Measurements from ENCODE around the gene BTBD19.

- TF ChIP-seq ZNF274 (IDR thresholded peaks at IDR 0.05; ENCODE audit: low read depth, low read length) (no peak), YY1 (IDR thresholded peaks at IDR 0.05; ENCODE audit: insufficient read depth, insufficient read length) (no peak)
These were observed 46.6 kb downstream of the BTBD19 start for GRCh38 chr1:44854970-44855369.
